Endothelial cell of umbilical vein (primary cell): ENCODE measurements around the gene DNAH9. TPM values are rescaled to one million over a fixed set of nuclear protein-coding genes. Genes with fewer than 3 reads are reported as not detected.

ENCODE experiments used
- BruUV-seq: library from RNA; stranded (reverse); fragments of 400-500 nt; replicated peaks from 2 replicates; lab custom pipeline; 2021; lab: Mats Ljungman, UMichigan
- CTCF ChIA-PET: fragments of 300-600, 350-600 bp; sonication (Branson Sonifier 250); formaldehyde crosslinking; loops from one replicate; lab custom pipeline; 2021; ENCODE audit warnings: antibody characterized with exemption, inconsistent platforms; lab: Charles Lee
- POLR2A ChIA-PET: fragments of 300-600, 350-600 bp; sonication (Branson Sonifier 250); formaldehyde crosslinking; loops from one replicate; lab custom pipeline; 2021; ENCODE audit warnings: antibody characterized with exemption, inconsistent platforms; lab: Charles Lee
- DNase-seq: peaks from one replicate; pipeline ENCODE4 v3.0.0-alpha.2; 2011; ENCODE audit warnings: low read depth, low spot score
- FAIRE-seq: peaks from 2 replicates; lab custom pipeline; 2011; peaks lifted over from hg19 to GRCh38; lab: Jason Lieb, UNC
- H2AFZ ChIP-seq: 2 replicates; pipeline ENCODE4 v1.6.0; 2012; ENCODE audit warnings: low read depth, low read length, control low read depth, inconsistent platforms
- H3K27ac ChIP-seq: 2 replicates; pipeline ENCODE4 v1.5.1; 2011; ENCODE audit warnings: low read depth, mild to moderate bottlenecking, control low read depth, low read length, moderate library complexity; ENCODE audit not compliant: insufficient read depth
- H3K27me3 ChIP-seq, 2 experiments: 2 replicates each; pipeline versions ENCODE4 v1.6.0 to v1.6.1; 2011; ENCODE audit warnings: low read length in 2 of 2, mixed read lengths in 1 of 2; ENCODE audit not compliant: control insufficient read depth in 2 of 2, insufficient read depth in 2 of 2
- H3K36me3 ChIP-seq, 2 experiments: 2 replicates in 1 of 2; 3 replicates in 1 of 2; pipeline ENCODE4 v1.5.1; 2011; ENCODE audit warnings: low read length in 2 of 2, mild to moderate bottlenecking in 1 of 2, moderate library complexity in 1 of 2; ENCODE audit not compliant: control insufficient read depth in 2 of 2, insufficient read depth in 2 of 2; ENCODE audit errors: extremely low read depth in 1 of 2
- H3K4me1 ChIP-seq: 3 replicates; pipeline ENCODE4 v1.5.1; 2011; ENCODE audit warnings: mild to moderate bottlenecking, low read length; ENCODE audit not compliant: control insufficient read depth, insufficient read depth; ENCODE audit errors: extremely low read depth
- H3K4me2 ChIP-seq: 2 replicates; pipeline ENCODE4 v1.6.1; 2011; ENCODE audit warnings: low read length, control low read depth, mixed read lengths; ENCODE audit not compliant: insufficient read depth
- H3K4me3 ChIP-seq, 3 experiments: fragments of 200-600 bp in 1 of 3; sonication (generic), shearing (Covaris generic) in 1 of 3; replicated peaks in 1 of 3; 2 replicates each; pipeline ENCODE4 v1.5.1; 2011 to 2016; ENCODE audit warnings: control low read depth in 3 of 3, low read length in 3 of 3, mild to moderate bottlenecking in 2 of 3, inconsistent platforms in 1 of 3, low read depth in 1 of 3, moderate library complexity in 1 of 3; ENCODE audit not compliant: insufficient read depth in 1 of 3
- H3K79me2 ChIP-seq: 2 replicates; pipeline ENCODE4 v1.6.0; 2012; ENCODE audit warnings: low read length, inconsistent platforms; ENCODE audit not compliant: control insufficient read depth, insufficient read depth
- H3K9ac ChIP-seq: replicated peaks from 2 replicates; pipeline ENCODE3; 2011; ENCODE audit warnings: low read length, control low read depth; ENCODE audit not compliant: insufficient read depth; ENCODE audit errors: extremely low read depth
- H3K9me1 ChIP-seq: replicated peaks from 3 replicates; pipeline ENCODE4 v1.6.0; 2011; ENCODE audit warnings: mild to moderate bottlenecking, low read length; ENCODE audit not compliant: control insufficient read depth, insufficient read depth; ENCODE audit errors: extremely low read depth
- H3K9me3 ChIP-seq: replicated peaks from 2 replicates; pipeline ENCODE4 v1.5.1; 2012; ENCODE audit warnings: low read length, inconsistent platforms; ENCODE audit not compliant: control insufficient read depth, insufficient read depth
- H4K20me1 ChIP-seq: replicated peaks from 2 replicates; pipeline ENCODE3; 2011; ENCODE audit warnings: mild to moderate bottlenecking, low read length; ENCODE audit not compliant: control insufficient read depth, insufficient read depth; ENCODE audit errors: extremely low read depth
- EZH2 ChIP-seq: IDR thresholded peaks from 2 replicates; pipeline ENCODE4 v1.6.1; 2012; ENCODE audit warnings: borderline replicate concordance, low read depth, mild to moderate bottlenecking, moderate library complexity, low read length, inconsistent platforms; ENCODE audit not compliant: severe bottlenecking
- FOS ChIP-seq: IDR thresholded peaks from 2 replicates; pipeline ENCODE4 v1.6.1; 2011; ENCODE audit warnings: mild to moderate bottlenecking, low read length, moderate library complexity, borderline replicate concordance; ENCODE audit not compliant: insufficient read depth
- GATA2 ChIP-seq: IDR thresholded peaks from 2 replicates; pipeline ENCODE4 v1.7.0; 2011; ENCODE audit warnings: low read depth, mild to moderate bottlenecking, moderate library complexity, mixed read lengths, low read length; ENCODE audit not compliant: insufficient read length, insufficient read depth
- JUN ChIP-seq: IDR thresholded peaks from 2 replicates; pipeline ENCODE4 v1.6.1; 2011; ENCODE audit warnings: borderline replicate concordance, low read depth; ENCODE audit not compliant: insufficient read length, insufficient read depth
- MYC ChIP-seq: IDR thresholded peaks from one replicate; pipeline ENCODE4 v1.6.1; 2011; ENCODE audit warnings: mild to moderate bottlenecking, low read depth, low read length
- POLR2A ChIP-seq: IDR thresholded peaks from 2 replicates; pipeline ENCODE4 v1.6.1; 2012; ENCODE audit warnings: low read depth, mild to moderate bottlenecking, control low read depth, low read length
- POLR2AphosphoS5 ChIP-seq: IDR thresholded peaks from 2 replicates; pipeline ENCODE4 v1.6.1; 2012; ENCODE audit warnings: low read depth, mild to moderate bottlenecking, control low read depth, low read length, moderate library complexity; ENCODE audit not compliant: insufficient read depth
- dilution Hi-C: fragments of 300-500 bp; cut with MboI; formaldehyde crosslinking; loops from one replicate; pipeline ENCODE4 v1.15.0; 2019; ENCODE audit warnings: low sequenced_read_pairs; ENCODE audit not compliant: extremely low pct_ligation_motif_present
- intact Hi-C: fragments of 100-400 bp; cut with micrococcal nuclease; formaldehyde crosslinking; loops from one replicate; pipeline ENCODE4 v1.10.0; 2022
- polyA plus RNA-seq, 4 experiments: library from polyadenylated mRNA; depleted of rRNA in 3 of 4; stranded (reverse) in 3 of 4; unstranded in 1 of 4; fragments of >200 nt; gene quantifications; 2 replicates each; pipeline versions ENCODE4 v1.2.1 to v1.2.3, GENCODE V29; 2011 to 2012; ENCODE audit warnings: missing spikeins in 1 of 4
- total RNA-seq: library from RNA; stranded (reverse); gene quantifications from 2 replicates; pipeline ENCODE4 v1.2.3, GENCODE V29; 2021
- TF ChIP-seq, protein P1 (sequence below): IDR thresholded peaks from 2 replicates; pipeline ENCODE4 v1.6.1; 2011; ENCODE audit not compliant: insufficient read depth, insufficient read length
- TF ChIP-seq, protein P2 (sequence below), 2 donors: IDR thresholded peaks; 1 replicate in 1 of 2; 2 replicates in 1 of 2; pipeline ENCODE4 v1.5.1; 2011; ENCODE audit warnings: low read length in 2 of 2, mild to moderate bottlenecking in 2 of 2, moderate library complexity in 2 of 2, control low read depth in 1 of 2, inconsistent platforms in 1 of 2, low read depth in 1 of 2; ENCODE audit not compliant: insufficient read depth in 1 of 2; ENCODE audit errors: extremely low read depth in 1 of 2

The DNAH9 gene
- total and polyA plus RNA-seq, 2 donors (not counting 3 experiments of a cell fraction or from before 2014, with no cell fraction given), result not detected

DNA sequence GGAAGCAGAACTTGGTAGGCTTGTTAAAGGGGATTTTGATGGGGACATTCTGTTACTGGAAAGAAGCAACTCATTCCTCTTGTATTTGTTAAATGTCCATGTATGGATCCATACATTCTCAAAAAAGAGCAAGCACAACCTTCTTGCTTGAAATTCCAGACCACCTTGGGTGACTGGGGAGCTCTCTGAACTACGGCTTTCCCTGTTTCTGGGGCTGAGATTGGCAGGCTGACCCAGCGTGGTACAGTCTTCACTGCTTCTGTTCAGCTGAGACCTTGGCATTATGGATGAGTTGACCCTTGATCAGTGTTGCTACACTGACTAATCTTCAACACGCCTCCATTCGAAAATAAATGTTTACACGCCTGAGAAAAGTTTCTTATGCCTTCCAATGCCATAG is 38.5 kb downstream of the DNAH9 start:
- dilution Hi-C loops, result no loop called here
- FAIRE-seq (no peak), DNase-seq (no peak)
- Histone ChIP-seq H4K20me1 (no peaks in the 10 kb centered on the region), H3K4me3 (no peak overlapping the region), H3K27me3 (no peaks in the 10 kb centered on the region), H3K36me3 (no peaks in the 10 kb centered on the region), H3K4me1 (no peaks in the 10 kb centered on the region), H3K79me2 (no peaks in the 10 kb centered on the region), H3K9me1 (no peaks in the 10 kb centered on the region), H3K4me2 (no peak overlapping the region), H3K9me3 (peaks cover 8% of the 10 kb centered on the region), H2AFZ (no peak overlapping the region), H3K9ac (no peak overlapping the region), H3K27ac (no peak overlapping the region)
- CTCF ChIA-PET, result no interaction called here
- POLR2A ChIA-PET, result no interaction called here
- no TSS peak for BruUV-seq
- TF ChIP-seq EZH2, result no peak
- no peak for TF ChIP-seq FOS
- TF ChIP-seq JUN, result no peak
- TF ChIP-seq MYC, result no peak
- no peak for TF ChIP-seq POLR2AphosphoS5
- TF ChIP-seq, protein P1, sequence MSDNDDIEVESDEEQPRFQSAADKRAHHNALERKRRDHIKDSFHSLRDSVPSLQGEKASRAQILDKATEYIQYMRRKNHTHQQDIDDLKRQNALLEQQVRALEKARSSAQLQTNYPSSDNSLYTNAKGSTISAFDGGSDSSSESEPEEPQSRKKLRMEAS, result no peak
- TF ChIP-seq, protein P2, sequence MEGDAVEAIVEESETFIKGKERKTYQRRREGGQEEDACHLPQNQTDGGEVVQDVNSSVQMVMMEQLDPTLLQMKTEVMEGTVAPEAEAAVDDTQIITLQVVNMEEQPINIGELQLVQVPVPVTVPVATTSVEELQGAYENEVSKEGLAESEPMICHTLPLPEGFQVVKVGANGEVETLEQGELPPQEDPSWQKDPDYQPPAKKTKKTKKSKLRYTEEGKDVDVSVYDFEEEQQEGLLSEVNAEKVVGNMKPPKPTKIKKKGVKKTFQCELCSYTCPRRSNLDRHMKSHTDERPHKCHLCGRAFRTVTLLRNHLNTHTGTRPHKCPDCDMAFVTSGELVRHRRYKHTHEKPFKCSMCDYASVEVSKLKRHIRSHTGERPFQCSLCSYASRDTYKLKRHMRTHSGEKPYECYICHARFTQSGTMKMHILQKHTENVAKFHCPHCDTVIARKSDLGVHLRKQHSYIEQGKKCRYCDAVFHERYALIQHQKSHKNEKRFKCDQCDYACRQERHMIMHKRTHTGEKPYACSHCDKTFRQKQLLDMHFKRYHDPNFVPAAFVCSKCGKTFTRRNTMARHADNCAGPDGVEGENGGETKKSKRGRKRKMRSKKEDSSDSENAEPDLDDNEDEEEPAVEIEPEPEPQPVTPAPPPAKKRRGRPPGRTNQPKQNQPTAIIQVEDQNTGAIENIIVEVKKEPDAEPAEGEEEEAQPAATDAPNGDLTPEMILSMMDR (IDR thresholded peaks at IDR 0.05; ENCODE audit: extremely low read depth in 1 of 2, insufficient read depth in 1 of 2, low read depth in 1 of 2, low read length in 2 of 2), result no peak
- TF ChIP-seq GATA2, result no peak
- TF ChIP-seq POLR2A, result no peak
- intact Hi-C loops, result no loop called here
